ENCODE results near the gene STK36.

The STK36 gene, protein sequence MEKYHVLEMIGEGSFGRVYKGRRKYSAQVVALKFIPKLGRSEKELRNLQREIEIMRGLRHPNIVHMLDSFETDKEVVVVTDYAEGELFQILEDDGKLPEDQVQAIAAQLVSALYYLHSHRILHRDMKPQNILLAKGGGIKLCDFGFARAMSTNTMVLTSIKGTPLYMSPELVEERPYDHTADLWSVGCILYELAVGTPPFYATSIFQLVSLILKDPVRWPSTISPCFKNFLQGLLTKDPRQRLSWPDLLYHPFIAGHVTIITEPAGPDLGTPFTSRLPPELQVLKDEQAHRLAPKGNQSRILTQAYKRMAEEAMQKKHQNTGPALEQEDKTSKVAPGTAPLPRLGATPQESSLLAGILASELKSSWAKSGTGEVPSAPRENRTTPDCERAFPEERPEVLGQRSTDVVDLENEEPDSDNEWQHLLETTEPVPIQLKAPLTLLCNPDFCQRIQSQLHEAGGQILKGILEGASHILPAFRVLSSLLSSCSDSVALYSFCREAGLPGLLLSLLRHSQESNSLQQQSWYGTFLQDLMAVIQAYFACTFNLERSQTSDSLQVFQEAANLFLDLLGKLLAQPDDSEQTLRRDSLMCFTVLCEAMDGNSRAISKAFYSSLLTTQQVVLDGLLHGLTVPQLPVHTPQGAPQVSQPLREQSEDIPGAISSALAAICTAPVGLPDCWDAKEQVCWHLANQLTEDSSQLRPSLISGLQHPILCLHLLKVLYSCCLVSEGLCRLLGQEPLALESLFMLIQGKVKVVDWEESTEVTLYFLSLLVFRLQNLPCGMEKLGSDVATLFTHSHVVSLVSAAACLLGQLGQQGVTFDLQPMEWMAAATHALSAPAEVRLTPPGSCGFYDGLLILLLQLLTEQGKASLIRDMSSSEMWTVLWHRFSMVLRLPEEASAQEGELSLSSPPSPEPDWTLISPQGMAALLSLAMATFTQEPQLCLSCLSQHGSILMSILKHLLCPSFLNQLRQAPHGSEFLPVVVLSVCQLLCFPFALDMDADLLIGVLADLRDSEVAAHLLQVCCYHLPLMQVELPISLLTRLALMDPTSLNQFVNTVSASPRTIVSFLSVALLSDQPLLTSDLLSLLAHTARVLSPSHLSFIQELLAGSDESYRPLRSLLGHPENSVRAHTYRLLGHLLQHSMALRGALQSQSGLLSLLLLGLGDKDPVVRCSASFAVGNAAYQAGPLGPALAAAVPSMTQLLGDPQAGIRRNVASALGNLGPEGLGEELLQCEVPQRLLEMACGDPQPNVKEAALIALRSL (N-terminal part only)

GRCh38 chr2:218671654-218672566, at the start of gene STK36, which contains the start of gene RNF25:
TSS of gene STK36 (plus strand) at chr2:218672086. CDS start at chr2:218672830, 744 bp downstream.
TSS of gene RNF25 (minus strand) at chr2:218672002. CDS start at chr2:218671970, 32 bp downstream.
- H3K27ac Mint-ChIP-seq = peak within 1 kb of the TSS; percentile 98
- H3K4me1 Mint-ChIP-seq (ENCODE audit: low read depth) = peaks cover 25% of the 10 kb centered on the region
- H3K9me3 Mint-ChIP-seq = no peaks in the 10 kb centered on the region
- H3K36me3 Mint-ChIP-seq (ENCODE audit: low read depth) = peaks cover 15% of the 10 kb centered on the region
- H3K27me3 Mint-ChIP-seq = no peaks in the 10 kb centered on the region
- H3K4me3 Mint-ChIP-seq = peak within 1 kb of the TSS; percentile 98

GRCh38 chr2:218622606-218623365, 49.1 kb upstream of the STK36 start:
- H3K9me3 Mint-ChIP-seq = no peaks in the 10 kb centered on the region

GRCh38 chr2:218623366-218623705, 48.5 kb upstream of the STK36 start:
- Mint-ChIP-seq H3K36me3 (ENCODE audit: low read depth) (no peaks in the 10 kb centered on the region), H3K4me1 (ENCODE audit: low read depth) (no peaks in the 10 kb centered on the region), H3K27ac (no peak overlapping the region), H3K9me3 (no peaks in the 10 kb centered on the region), H3K4me3 (no peak overlapping the region), H3K27me3 (no peaks in the 10 kb centered on the region)

More at GRCh38 chr2:218622606-218623365, 49.1 kb upstream of the STK36 start:
- no peaks in the 10 kb centered on the region for H3K36me3 Mint-ChIP-seq (ENCODE audit: low read depth)
- H3K27ac Mint-ChIP-seq = no peak overlapping the region
- H3K4me1 Mint-ChIP-seq (ENCODE audit: low read depth) = no peaks in the 10 kb centered on the region
- no peak overlapping the region for H3K4me3 Mint-ChIP-seq
- H3K27me3 Mint-ChIP-seq = no peaks in the 10 kb centered on the region

DNA sequence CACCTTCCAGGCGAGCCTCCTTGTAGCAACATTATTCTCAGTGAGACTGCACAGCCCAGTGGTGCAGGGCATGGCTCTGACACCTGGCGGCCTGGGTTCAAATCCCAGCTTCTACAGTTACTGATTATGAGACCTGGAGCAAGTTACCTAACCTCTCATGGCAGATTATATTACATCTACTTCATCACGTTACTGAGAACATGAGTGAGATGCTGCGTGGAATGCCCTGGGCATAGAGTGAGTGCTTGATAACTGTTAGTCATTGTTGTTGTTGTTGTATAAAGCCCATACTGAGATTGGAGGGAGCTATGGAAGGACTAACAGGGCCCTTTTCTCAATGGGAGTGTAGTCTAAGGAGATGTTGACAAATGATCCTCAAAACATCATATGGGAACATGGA, 45.5 kb upstream of the STK36 start:
- Mint-ChIP-seq H3K4me1 (ENCODE audit: low read depth) (no peaks in the 10 kb centered on the region), H3K9me3 (no peaks in the 10 kb centered on the region), H3K36me3 (ENCODE audit: low read depth) (no peaks in the 10 kb centered on the region), H3K4me3 (no peak overlapping the region), H3K27me3 (no peaks in the 10 kb centered on the region), H3K27ac (no peak overlapping the region)

- H3K36me3 Mint-ChIP-seq (ENCODE audit: low read depth) = peaks cover 3% of the 10 kb centered on the region
- no peak overlapping the region for H3K4me3 Mint-ChIP-seq
- H3K27me3 Mint-ChIP-seq = no peaks in the 10 kb centered on the region
- H3K27ac Mint-ChIP-seq = no peak overlapping the region
- H3K4me1 Mint-ChIP-seq (ENCODE audit: low read depth) = no peaks in the 10 kb centered on the region
- no peaks in the 10 kb centered on the region for H3K9me3 Mint-ChIP-seq
These were observed 43.9 kb upstream of the STK36 start for GRCh38 chr2:218627939-218628338.

DNA sequence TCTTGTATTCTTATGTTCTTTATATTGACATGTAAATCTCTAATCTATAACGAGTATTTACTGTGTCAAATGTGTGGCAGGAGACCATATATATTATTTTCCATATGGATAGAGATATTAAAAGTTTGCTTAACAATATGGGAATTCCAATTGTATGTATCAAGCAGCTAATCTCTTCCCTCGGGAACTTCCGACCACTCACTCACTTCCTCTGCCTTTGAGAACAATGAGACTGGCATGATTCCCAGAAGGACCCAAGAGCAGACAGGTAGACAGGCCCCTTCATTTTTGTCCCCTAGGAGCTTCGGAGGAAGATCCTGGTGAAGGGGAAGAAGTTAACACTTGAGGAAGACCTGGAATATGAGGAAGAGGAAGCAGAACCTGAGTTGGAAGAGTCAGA, 40.0 kb upstream of the STK36 start:
- H3K27ac Mint-ChIP-seq = no peak overlapping the region
- H3K4me3 Mint-ChIP-seq = no peak overlapping the region
- no peaks in the 10 kb centered on the region for H3K27me3 Mint-ChIP-seq
- H3K4me1 Mint-ChIP-seq (ENCODE audit: low read depth) = no peaks in the 10 kb centered on the region
- peaks cover 27% of the 10 kb centered on the region for H3K36me3 Mint-ChIP-seq (ENCODE audit: low read depth)
- no peaks in the 10 kb centered on the region for H3K9me3 Mint-ChIP-seq

DNA sequence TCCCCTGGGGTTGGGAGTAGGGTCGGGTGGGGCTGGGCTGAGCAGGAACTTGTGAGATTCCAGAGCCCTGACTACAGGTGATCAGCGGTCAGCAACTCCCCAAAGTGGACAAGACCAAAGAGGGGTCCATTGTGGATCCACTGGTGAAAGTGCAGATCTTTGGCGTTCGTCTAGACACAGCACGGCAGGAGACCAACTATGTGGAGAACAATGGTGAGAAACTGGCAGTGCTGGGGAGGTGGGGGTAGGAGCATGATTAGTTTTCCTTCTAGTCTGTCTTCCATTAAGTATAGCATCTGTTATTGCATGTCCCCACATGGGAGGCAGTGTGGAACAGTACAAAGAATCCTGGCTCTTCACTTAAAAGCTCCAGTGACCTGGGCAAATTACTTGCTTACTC, 36.2 kb upstream of the STK36 start:
- Mint-ChIP-seq H3K27ac (no peak overlapping the region), H3K27me3 (no peaks in the 10 kb centered on the region), H3K36me3 (ENCODE audit: low read depth) (peaks cover 61% of the 10 kb centered on the region), H3K9me3 (no peaks in the 10 kb centered on the region), H3K4me1 (ENCODE audit: low read depth) (no peaks in the 10 kb centered on the region), H3K4me3 (no peak overlapping the region)

DNA sequence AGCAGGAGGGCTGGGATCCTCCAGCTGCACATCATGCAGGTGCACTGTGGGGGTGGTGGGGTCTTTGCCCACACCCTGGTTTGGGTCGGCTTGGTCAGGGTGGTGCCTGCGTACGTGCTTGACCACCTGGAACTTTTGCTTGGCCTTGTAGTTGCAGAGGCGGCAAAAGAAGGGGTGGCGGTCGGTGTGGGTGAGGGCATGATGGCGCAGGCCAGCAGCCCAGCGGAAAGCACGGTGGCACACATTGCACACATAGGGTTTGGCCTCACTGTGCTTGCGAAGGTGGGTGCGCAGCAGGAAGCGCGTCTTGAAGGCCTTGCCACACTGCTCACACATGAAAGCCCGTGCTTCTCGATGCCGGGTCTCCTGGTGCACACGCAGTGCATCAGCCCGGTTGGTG, 33.5 kb upstream of the STK36 start:
- no peaks in the 10 kb centered on the region for H3K27me3 Mint-ChIP-seq
- H3K36me3 Mint-ChIP-seq (ENCODE audit: low read depth) = peaks cover 73% of the 10 kb centered on the region
- no peaks in the 10 kb centered on the region for H3K9me3 Mint-ChIP-seq
- H3K4me1 Mint-ChIP-seq (ENCODE audit: low read depth) = no peaks in the 10 kb centered on the region
- H3K27ac Mint-ChIP-seq = no peak overlapping the region
- H3K4me3 Mint-ChIP-seq = no peak overlapping the region

DNA sequence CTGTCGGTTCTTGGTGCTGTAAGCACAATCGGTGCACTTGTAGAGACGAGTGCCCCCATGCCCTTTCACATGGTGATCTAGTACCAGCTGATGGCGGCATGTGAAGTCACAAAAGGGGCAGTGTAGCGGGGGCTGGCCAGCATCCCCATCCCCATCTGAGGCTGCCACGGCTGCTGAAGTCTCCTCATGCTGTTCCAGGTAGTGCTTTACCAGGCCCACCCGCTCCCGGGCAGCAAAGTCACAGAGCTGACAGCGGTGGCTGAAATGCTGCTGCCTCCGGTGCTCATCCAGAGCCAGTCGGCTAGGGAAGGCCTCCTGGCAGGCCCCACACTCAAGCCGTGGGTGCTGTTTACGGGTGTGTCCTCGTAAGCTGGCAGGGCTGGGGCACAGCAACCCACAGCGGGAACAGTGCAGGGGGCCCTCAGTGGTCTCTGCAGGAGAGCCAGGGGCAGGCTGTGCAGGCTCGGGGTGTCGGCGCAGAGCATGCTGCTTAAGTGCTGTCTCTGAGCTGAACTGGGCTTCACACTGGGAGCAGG, 29.7 kb upstream of the STK36 start:
- no peak overlapping the region for H3K4me3 Mint-ChIP-seq
- H3K27me3 Mint-ChIP-seq = no peaks in the 10 kb centered on the region
- H3K9me3 Mint-ChIP-seq = no peaks in the 10 kb centered on the region
- peaks cover 68% of the 10 kb centered on the region for H3K36me3 Mint-ChIP-seq (ENCODE audit: low read depth)
- no peak overlapping the region for H3K27ac Mint-ChIP-seq
- no peaks in the 10 kb centered on the region for H3K4me1 Mint-ChIP-seq (ENCODE audit: low read depth)

- Mint-ChIP-seq H3K36me3 (ENCODE audit: low read depth) (peaks cover 68% of the 10 kb centered on the region), H3K9me3 (no peaks in the 10 kb centered on the region), H3K4me3 (no peak overlapping the region), H3K27ac (no peak overlapping the region), H3K27me3 (no peaks in the 10 kb centered on the region), H3K4me1 (ENCODE audit: low read depth) (peaks cover 3% of the 10 kb centered on the region)
These were observed 29.1 kb upstream of the STK36 start for GRCh38 chr2:218642786-218643185.

- H3K9me3 Mint-ChIP-seq = no peaks in the 10 kb centered on the region
- H3K36me3 Mint-ChIP-seq (ENCODE audit: low read depth) = peaks cover 68% of the 10 kb centered on the region
- H3K27ac Mint-ChIP-seq = no peak overlapping the region
- H3K27me3 Mint-ChIP-seq = no peaks in the 10 kb centered on the region
- H3K4me1 Mint-ChIP-seq (ENCODE audit: low read depth) = peaks cover 10% of the 10 kb centered on the region
- H3K4me3 Mint-ChIP-seq = no peak overlapping the region
These were observed 28.1 kb upstream of the STK36 start for GRCh38 chr2:218643751-218644310.

- Mint-ChIP-seq H3K36me3 (ENCODE audit: low read depth) (peaks cover 69% of the 10 kb centered on the region), H3K27me3 (no peaks in the 10 kb centered on the region), H3K4me3 (no peak overlapping the region), H3K4me1 (ENCODE audit: low read depth) (peaks cover 10% of the 10 kb centered on the region), H3K9me3 (no peaks in the 10 kb centered on the region), H3K27ac (no peak overlapping the region)
These were observed 27.2 kb upstream of the STK36 start for GRCh38 chr2:218644721-218645120.

- H3K36me3 Mint-ChIP-seq (ENCODE audit: low read depth) = peaks cover 70% of the 10 kb centered on the region
- peaks cover 10% of the 10 kb centered on the region for H3K4me1 Mint-ChIP-seq (ENCODE audit: low read depth)
- no peaks in the 10 kb centered on the region for H3K9me3 Mint-ChIP-seq
- no peak overlapping the region for H3K4me3 Mint-ChIP-seq
- H3K27ac Mint-ChIP-seq = no peak overlapping the region
- H3K27me3 Mint-ChIP-seq = no peaks in the 10 kb centered on the region
These were observed 26.8 kb upstream of the STK36 start for GRCh38 chr2:218645126-218645525.

All from stimulated activated naive CD8-positive, alpha-beta T cell treated with anti-CD3 and anti-CD28 coated beads, Interleukin-15, Interleukin-2, amounts not matched to agents 100 ng/mL and 50 ng/mL, for 24 hours (primary cell).